PC-9 (cell line): Measurements from ENCODE around the gene AUTS2.
"Not testable (repeated sequence)": the region's sequence is repeated elsewhere in the genome, so short reads cannot be mapped to it uniquely, and the experiment has no call there.

Experiments used
- EZH2 ChIP-seq: fragments of 200-600 bp; sonication (generic); IDR thresholded peaks from 2 replicates; pipeline ENCODE4 v1.8.0; 2017; ENCODE audit warnings: antibody characterized with exemption, low read depth
- TF ChIP-seq, protein P1 (sequence below): fragments of 200-600 bp; sonication (generic); conservative IDR thresholded peaks from 2 replicates; pipeline ENCODE4 v1.6.1; 2017; ENCODE audit warnings: mixed run types, antibody characterized with exemption, mild to moderate bottlenecking, moderate library complexity

DNA sequence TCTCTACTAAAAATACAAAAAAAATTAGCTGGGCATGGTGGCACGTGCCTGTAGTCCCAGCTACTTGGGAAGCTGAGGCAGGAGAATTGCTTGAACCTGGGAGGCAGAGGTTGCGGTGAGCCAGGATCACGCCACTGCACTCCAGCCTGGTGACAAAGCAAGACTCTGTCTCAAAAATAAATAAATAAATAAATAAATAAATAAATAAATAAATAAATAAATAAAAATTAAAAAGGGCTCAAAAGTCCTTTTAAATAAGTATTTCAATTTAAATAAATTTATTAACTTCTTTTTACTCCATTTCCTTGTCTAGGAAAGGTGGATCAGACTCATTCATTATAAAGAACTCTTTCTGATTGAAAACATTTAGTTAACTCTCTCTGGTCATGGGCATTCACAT, 766.1 kb downstream of the AUTS2 start:
- TF ChIP-seq, protein P1, sequence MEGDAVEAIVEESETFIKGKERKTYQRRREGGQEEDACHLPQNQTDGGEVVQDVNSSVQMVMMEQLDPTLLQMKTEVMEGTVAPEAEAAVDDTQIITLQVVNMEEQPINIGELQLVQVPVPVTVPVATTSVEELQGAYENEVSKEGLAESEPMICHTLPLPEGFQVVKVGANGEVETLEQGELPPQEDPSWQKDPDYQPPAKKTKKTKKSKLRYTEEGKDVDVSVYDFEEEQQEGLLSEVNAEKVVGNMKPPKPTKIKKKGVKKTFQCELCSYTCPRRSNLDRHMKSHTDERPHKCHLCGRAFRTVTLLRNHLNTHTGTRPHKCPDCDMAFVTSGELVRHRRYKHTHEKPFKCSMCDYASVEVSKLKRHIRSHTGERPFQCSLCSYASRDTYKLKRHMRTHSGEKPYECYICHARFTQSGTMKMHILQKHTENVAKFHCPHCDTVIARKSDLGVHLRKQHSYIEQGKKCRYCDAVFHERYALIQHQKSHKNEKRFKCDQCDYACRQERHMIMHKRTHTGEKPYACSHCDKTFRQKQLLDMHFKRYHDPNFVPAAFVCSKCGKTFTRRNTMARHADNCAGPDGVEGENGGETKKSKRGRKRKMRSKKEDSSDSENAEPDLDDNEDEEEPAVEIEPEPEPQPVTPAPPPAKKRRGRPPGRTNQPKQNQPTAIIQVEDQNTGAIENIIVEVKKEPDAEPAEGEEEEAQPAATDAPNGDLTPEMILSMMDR = not testable (repeated sequence)
- TF ChIP-seq EZH2 = not testable (repeated sequence)
